Hepatocyte (in vitro differentiated cells): Measurements from ENCODE around the gene PPHLN1. TPM values are rescaled to one million over a fixed set of nuclear protein-coding genes. Genes with fewer than 3 reads are reported as not detected.

Experiments
- DNase-seq: peaks from one replicate; pipeline ENCODE4 v3.0.0-alpha.2; 2016; ENCODE audit warnings: low spot score
- H2AFZ ChIP-seq: fragments of 200-600 bp; sonication (generic); 2 replicates; pipeline ENCODE4 v1.6.0; 2016; ENCODE audit warnings: antibody characterized with exemption, mild to moderate bottlenecking
- H3K27ac ChIP-seq: fragments of 200-600 bp; sonication (generic); 2 replicates; pipeline ENCODE4 v1.5.1; 2016; ENCODE audit warnings: mild to moderate bottlenecking
- H3K27me3 ChIP-seq: fragments of 200-600 bp; sonication (generic); 2 replicates; pipeline ENCODE4 v1.6.1; 2016
- H3K36me3 ChIP-seq: fragments of 200-600 bp; sonication (generic); replicated peaks from 2 replicates; pipeline ENCODE4 v1.5.1; 2016; ENCODE audit warnings: low read depth; ENCODE audit not compliant: insufficient read depth
- H3K4me1 ChIP-seq: fragments of 200-600 bp; sonication (generic); 2 replicates; pipeline ENCODE4 v1.5.1; 2016; ENCODE audit warnings: mild to moderate bottlenecking, moderate library complexity; ENCODE audit not compliant: insufficient read depth
- H3K4me2 ChIP-seq: fragments of 200-600 bp; sonication (generic); 2 replicates; pipeline ENCODE4 v1.6.0; 2016
- H3K4me3 ChIP-seq: fragments of 200-600 bp; sonication (generic); 2 replicates; pipeline ENCODE4 v1.5.1; 2016; ENCODE audit warnings: mild to moderate bottlenecking
- H3K79me2 ChIP-seq: fragments of 200-600 bp; sonication (generic); 2 replicates; pipeline ENCODE4 v1.6.0; 2017; ENCODE audit warnings: mild to moderate bottlenecking
- H3K9me2 ChIP-seq: fragments of 200-600 bp; sonication (generic); replicated peaks from 2 replicates; pipeline ENCODE4 v1.6.0; 2017; ENCODE audit warnings: mild to moderate bottlenecking; ENCODE audit not compliant: insufficient read depth
- H3K9me3 ChIP-seq: fragments of 200-600 bp; sonication (generic); 2 replicates; pipeline ENCODE4 v1.5.1; 2016; ENCODE audit warnings: low read depth, mild to moderate bottlenecking
- H4K20me1 ChIP-seq: fragments of 200-600 bp; sonication (generic); 2 replicates; pipeline ENCODE4 v1.6.0; 2016; ENCODE audit warnings: mild to moderate bottlenecking; ENCODE audit not compliant: insufficient read depth, poor library complexity, severe bottlenecking
- CTCF ChIP-seq: fragments of 200-600 bp; sonication (generic); IDR thresholded peaks from 2 replicates; pipeline ENCODE4 v1.5.1; 2016; ENCODE audit warnings: antibody characterized with exemption, mild to moderate bottlenecking; ENCODE audit not compliant: poor library complexity
- EZH2 ChIP-seq: fragments of 200-600 bp; sonication (generic); IDR thresholded peaks from 2 replicates; pipeline ENCODE4 v1.6.1; 2016; ENCODE audit warnings: antibody characterized with exemption, mild to moderate bottlenecking, borderline replicate concordance
- EZH2phosphoT487 ChIP-seq: fragments of 200-600 bp; sonication (generic); IDR thresholded peaks from one replicate; pipeline ENCODE4 v1.6.1; 2018; ENCODE audit warnings: antibody characterized with exemption, mild to moderate bottlenecking, low read depth, moderate library complexity; ENCODE audit not compliant: unreplicated experiment, severe bottlenecking
- WGBS: methylation state at CpG from one replicate; pipeline ENCODE4 v1.1.6; 2016; ENCODE audit warnings: low lambda C conversion rate; ENCODE audit errors: missing lambda C conversion rate; 5-methylcytosine and 5-hydroxymethylcytosine counted together
- polyA plus RNA-seq: library from polyadenylated mRNA; unstranded; fragments of >200 nt; fragmentation: Nextera tagmentation; extraction: Ambion mirVana; gene quantifications from 2 replicates; pipeline ENCODE4 v1.2.1, GENCODE V29; 2016
- total RNA-seq: library from RNA; depleted of rRNA; stranded (reverse); fragments of >200 nt; gene quantifications from 2 replicates; pipeline ENCODE4 v1.2.3, GENCODE V29; 2014

The PPHLN1 gene
- total and polyA plus RNA-seq, 2 experiments from 2014 or later: 38.1 to 65.4 TPM

- H3K27ac ChIP-seq: peak overlapping the region; percentile 21
- no peak for TF ChIP-seq EZH2
- no peak for TF ChIP-seq EZH2phosphoT487
- no peak for TF ChIP-seq CTCF
- H3K9me3 ChIP-seq: no peaks in the 10 kb centered on the region
- H3K36me3 ChIP-seq: no peaks in the 10 kb centered on the region
- peaks cover 31% of the 10 kb centered on the region for H4K20me1 ChIP-seq
- no peaks in the 10 kb centered on the region for H3K27me3 ChIP-seq
- no peak for DNase-seq
- no peaks in the 10 kb centered on the region for H3K9me2 ChIP-seq
- WGBS: 56% methylated on average over 1 of the region's 1 CpG
- no peak overlapping the region for H3K4me3 ChIP-seq
- peaks cover 22% of the 10 kb centered on the region for H3K4me1 ChIP-seq
- H3K4me2 ChIP-seq: peak overlapping the region; percentile 4
- H2AFZ ChIP-seq: no peak overlapping the region
- H3K79me2 ChIP-seq: peaks cover 80% of the 10 kb centered on the region
Measured at GRCh38 chr12:42473130-42473529, 147.2 kb downstream of the PPHLN1 start.

- H3K4me2 ChIP-seq: no peak overlapping the region
- no peaks in the 10 kb centered on the region for H3K9me2 ChIP-seq
- H3K27ac ChIP-seq: peak overlapping the region; percentile 21
- peaks cover 35% of the 10 kb centered on the region for H4K20me1 ChIP-seq
- no peaks in the 10 kb centered on the region for H3K27me3 ChIP-seq
- H2AFZ ChIP-seq: no peak overlapping the region
- H3K4me1 ChIP-seq: peaks cover 22% of the 10 kb centered on the region
- TF ChIP-seq CTCF: no peak
- no peak for TF ChIP-seq EZH2
- TF ChIP-seq EZH2phosphoT487: no peak
- H3K4me3 ChIP-seq: no peak overlapping the region
- 96% methylated on average over 1 of the region's 1 CpG for WGBS
- no peaks in the 10 kb centered on the region for H3K36me3 ChIP-seq
- no peaks in the 10 kb centered on the region for H3K9me3 ChIP-seq
- DNase-seq: no peak
- peaks cover 84% of the 10 kb centered on the region for H3K79me2 ChIP-seq
Measured at GRCh38 chr12:42473561-42473960, 147.6 kb downstream of the PPHLN1 start.

GRCh38 chr12:42474391-42474790 lies 148.4 kb downstream of the PPHLN1 start:
- no peak overlapping the region for H3K27ac ChIP-seq
- H3K36me3 ChIP-seq: no peaks in the 10 kb centered on the region
- H3K4me1 ChIP-seq: peaks cover 22% of the 10 kb centered on the region
- 79% methylated on average over 2 of the region's 2 CpGs for WGBS
- TF ChIP-seq CTCF (no peak), EZH2phosphoT487 (no peak), EZH2 (no peak)
- H4K20me1 ChIP-seq: peaks cover 42% of the 10 kb centered on the region
- no peaks in the 10 kb centered on the region for H3K27me3 ChIP-seq
- no peaks in the 10 kb centered on the region for H3K9me2 ChIP-seq
- no peak overlapping the region for H2AFZ ChIP-seq
- H3K9me3 ChIP-seq: no peaks in the 10 kb centered on the region
- H3K4me3 ChIP-seq: no peak overlapping the region
- DNase-seq: no peak
- no peak overlapping the region for H3K4me2 ChIP-seq
- H3K79me2 ChIP-seq: peaks cover 89% of the 10 kb centered on the region

GRCh38 chr12:42475106-42475505 lies 149.1 kb downstream of the PPHLN1 start:
- no peak for DNase-seq
- no peak overlapping the region for H3K27ac ChIP-seq
- no peak overlapping the region for H2AFZ ChIP-seq
- WGBS: 56% methylated on average over 3 of the region's 3 CpGs
- H3K9me3 ChIP-seq: no peaks in the 10 kb centered on the region
- H4K20me1 ChIP-seq: peaks cover 47% of the 10 kb centered on the region
- H3K79me2 ChIP-seq: peaks cover 96% of the 10 kb centered on the region
- H3K4me3 ChIP-seq: no peak overlapping the region
- H3K4me1 ChIP-seq: peaks cover 22% of the 10 kb centered on the region
- H3K36me3 ChIP-seq: no peaks in the 10 kb centered on the region
- no peak overlapping the region for H3K4me2 ChIP-seq
- no peaks in the 10 kb centered on the region for H3K27me3 ChIP-seq
- no peaks in the 10 kb centered on the region for H3K9me2 ChIP-seq
- TF ChIP-seq CTCF: no peak
